Measurements from ENCODE around the gene DDX42. TPM values are rescaled to one million over a fixed set of nuclear protein-coding genes. Genes with fewer than 3 reads are reported as not detected.

DDX42 gene
- total and polyA plus RNA-seq, 8 donors = 42.7 to 346 (median 186) TPM

DNA sequence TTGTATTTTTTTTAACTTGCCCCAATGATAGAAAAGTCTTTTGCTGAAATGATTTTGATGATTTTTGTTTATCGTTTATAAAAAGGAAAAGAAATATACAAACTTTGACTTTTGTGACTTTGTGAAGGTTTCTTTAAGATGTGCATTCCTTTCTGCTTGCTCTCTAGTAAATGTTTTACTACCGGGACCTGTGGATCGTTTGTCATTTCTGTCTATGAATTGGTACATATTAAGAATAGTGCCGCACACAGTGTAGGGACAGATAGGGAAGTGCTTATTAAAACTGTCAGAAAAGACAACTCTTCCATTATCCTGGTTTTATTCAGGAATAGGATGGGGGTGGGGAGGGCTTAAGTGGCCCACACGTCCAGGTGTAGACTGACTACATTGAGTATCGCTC, 45.2 kb downstream of the DDX42 start:
- Histone ChIP-seq H3K9me3 (no peaks in the 10 kb centered on the region), H3K27me3 (no peaks in the 10 kb centered on the region), H3K36me3 (peaks cover 93 to 100% (median 100%) of the 10 kb centered on the region in 4 donors), H3K27ac (peak overlapping the region in 4 of 5 donors; percentile 10 to 72 (median 32)), H3K4me3 (no peak overlapping the region), H3K4me1 (peaks cover 0 to 14% (median 6%) of the 10 kb centered on the region in 4 donors)
- 41 to 52% (median 45%) methylated on average over 6 of the region's 6 CpGs for WGBS, 5 donors
- DNase-seq = no peak
- intact Hi-C loops (cut with DNase I; ENCODE audit: low total_unique reads) = no loop called here
- TF ChIP-seq, protein P1, sequence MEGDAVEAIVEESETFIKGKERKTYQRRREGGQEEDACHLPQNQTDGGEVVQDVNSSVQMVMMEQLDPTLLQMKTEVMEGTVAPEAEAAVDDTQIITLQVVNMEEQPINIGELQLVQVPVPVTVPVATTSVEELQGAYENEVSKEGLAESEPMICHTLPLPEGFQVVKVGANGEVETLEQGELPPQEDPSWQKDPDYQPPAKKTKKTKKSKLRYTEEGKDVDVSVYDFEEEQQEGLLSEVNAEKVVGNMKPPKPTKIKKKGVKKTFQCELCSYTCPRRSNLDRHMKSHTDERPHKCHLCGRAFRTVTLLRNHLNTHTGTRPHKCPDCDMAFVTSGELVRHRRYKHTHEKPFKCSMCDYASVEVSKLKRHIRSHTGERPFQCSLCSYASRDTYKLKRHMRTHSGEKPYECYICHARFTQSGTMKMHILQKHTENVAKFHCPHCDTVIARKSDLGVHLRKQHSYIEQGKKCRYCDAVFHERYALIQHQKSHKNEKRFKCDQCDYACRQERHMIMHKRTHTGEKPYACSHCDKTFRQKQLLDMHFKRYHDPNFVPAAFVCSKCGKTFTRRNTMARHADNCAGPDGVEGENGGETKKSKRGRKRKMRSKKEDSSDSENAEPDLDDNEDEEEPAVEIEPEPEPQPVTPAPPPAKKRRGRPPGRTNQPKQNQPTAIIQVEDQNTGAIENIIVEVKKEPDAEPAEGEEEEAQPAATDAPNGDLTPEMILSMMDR (IDR thresholded peaks at IDR 0.05) = no peak
- TF ChIP-seq POLR2AphosphoS5 (IDR thresholded peaks at IDR 0.05) (no peak), EP300 (IDR thresholded peaks at IDR 0.05) (no peak), POLR2A (IDR thresholded peaks at IDR 0.05) (no peak)

DNA sequence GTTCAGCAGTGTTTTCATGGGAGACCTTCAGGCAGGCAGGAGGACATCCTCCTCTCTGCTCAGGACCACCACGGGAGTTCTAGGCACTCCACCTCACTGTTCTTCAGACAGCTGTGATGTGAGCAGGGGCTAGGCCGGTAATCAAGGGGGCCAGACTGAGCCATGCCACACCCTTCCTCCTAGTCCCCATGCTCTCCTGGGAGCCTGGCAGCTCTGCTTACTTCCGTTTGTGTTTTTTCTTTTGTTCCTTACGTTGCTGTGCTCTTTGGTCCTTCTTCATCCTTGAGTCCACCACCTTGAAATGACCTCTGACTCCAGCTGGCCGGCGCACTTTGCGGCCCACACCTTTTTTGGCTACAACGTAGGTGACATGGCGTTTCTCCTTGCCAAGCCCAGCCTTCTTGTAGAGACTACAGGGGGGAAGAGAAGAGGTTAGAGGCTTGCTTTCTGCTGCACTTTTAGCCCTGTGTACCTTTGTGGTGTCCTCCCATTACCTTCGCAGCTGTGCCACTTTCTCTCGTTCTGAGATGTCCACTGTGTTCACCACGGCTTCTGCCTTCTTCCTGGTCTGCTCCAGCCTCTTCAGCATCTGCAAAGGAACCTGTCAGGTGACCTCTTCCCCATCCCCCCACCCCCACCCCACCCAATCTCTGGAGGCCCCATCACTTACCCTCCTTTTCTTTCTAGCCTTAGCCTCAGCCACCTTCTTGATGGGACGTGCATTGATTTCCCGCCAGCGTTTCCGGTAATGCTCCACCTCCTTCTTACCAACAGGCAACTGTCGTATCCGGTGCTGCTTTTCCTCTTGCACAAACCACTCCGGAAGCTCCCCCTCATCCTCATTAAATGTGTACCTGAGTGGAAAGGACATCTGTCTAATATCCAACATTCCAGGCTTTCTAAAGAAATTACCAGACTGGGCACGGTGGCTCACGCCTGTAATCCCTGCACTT, 45.9 kb downstream of the DDX42 start:
- Histone ChIP-seq H3K4me3 (no peak overlapping the region), H3K27ac (peak overlapping the region; percentile 1 to 72 (median 22)), H3K27me3 (no peaks in the 10 kb centered on the region), H3K36me3 (peaks cover 96 to 100% (median 100%) of the 10 kb centered on the region in 4 donors), H3K9me3 (no peaks in the 10 kb centered on the region), H3K4me1 (peaks cover 0 to 14% (median 6%) of the 10 kb centered on the region in 4 donors)
- WGBS, 5 donors = 52 to 65% (median 57%) methylated on average over 21 of the region's 21 CpGs
- no peak for DNase-seq
- intact Hi-C loops (cut with DNase I; ENCODE audit: low total_unique reads) = no loop called here
- TF ChIP-seq EP300 (IDR thresholded peaks at IDR 0.05) (no peak), POLR2A (IDR thresholded peaks at IDR 0.05) (no peak)

DNA sequence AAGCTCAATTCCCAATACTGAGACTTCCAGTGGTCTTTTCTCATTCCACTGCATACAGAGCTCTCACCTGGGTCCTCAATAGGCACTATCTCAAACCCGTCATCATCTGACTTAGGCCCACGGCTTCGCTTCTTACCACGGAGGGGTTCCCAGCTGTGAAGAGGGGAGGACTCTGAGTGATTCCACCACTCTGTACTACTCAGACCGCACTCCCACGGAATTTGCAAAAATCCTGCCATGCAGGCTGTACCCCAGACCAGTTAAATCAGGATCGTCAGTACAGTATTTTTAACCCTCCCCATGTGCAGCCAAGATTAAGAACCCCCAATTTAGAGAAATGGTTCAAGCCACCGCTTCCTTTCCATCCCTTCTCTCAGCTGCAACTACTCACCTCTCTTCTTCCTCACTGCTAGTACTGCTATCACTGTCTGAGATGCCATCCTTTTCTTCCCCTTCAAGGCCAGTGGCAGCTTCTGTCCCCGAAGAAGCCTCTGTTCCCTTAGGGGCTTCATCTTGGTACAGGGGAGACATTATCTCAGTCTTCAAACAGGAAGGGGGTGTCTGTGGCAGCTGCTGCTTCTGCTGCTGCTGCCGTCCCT, 47.1 kb downstream of the DDX42 start:
- Histone ChIP-seq H3K27ac (no peak overlapping the region), H3K27me3 (no peaks in the 10 kb centered on the region), H3K4me1 (peaks cover 10 to 23% (median 15%) of the 10 kb centered on the region in 4 donors), H3K36me3 (peaks cover 92 to 99% (median 97%) of the 10 kb centered on the region in 4 donors), H3K9me3 (no peaks in the 10 kb centered on the region), H3K4me3 (no peak overlapping the region)
- intact Hi-C loops (cut with DNase I; ENCODE audit: low total_unique reads) = no loop called here
- 87 to 89% (median 88%) methylated on average over 10 of the region's 10 CpGs for WGBS, 5 donors
- no peak for DNase-seq
- TF ChIP-seq POLR2A (IDR thresholded peaks at IDR 0.05) = no peak

DNA sequence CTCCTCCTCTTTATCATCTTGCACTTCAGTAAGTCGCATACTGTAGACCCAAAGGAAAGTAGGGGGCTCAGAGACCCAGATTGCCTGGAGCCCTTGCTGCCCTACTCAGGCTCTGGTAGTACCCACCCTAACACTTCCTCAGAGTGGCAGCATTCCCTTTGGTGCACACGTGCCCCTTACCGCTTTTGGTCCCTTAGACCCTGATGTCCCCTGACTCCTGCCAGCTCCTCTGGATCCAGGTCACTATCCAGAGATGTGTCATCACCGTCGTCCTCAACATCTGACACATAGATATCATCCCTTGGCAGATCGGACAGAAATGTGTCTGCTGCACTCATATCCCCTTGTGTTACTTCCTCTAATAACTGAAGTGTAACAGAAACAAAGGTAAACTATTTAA, 47.8 kb downstream of the DDX42 start:
- no peak for DNase-seq
- intact Hi-C loops (cut with DNase I; ENCODE audit: low total_unique reads) = no loop called here
- WGBS, 5 donors = 72 to 85% (median 79%) methylated on average over 6 of the region's 6 CpGs
- no peaks in the 10 kb centered on the region for H3K9me3 ChIP-seq
- TF ChIP-seq POLR2AphosphoS5 (IDR thresholded peaks at IDR 0.05) (no peak), EP300 (IDR thresholded peaks at IDR 0.05) (no peak), POLR2A (IDR thresholded peaks at IDR 0.05) (no peak)
- TF ChIP-seq, protein P1 (IDR thresholded peaks at IDR 0.05) = no peak
- peaks cover 15 to 28% (median 21%) of the 10 kb centered on the region in 4 donors for H3K4me1 ChIP-seq
- peaks cover 85 to 91% (median 89%) of the 10 kb centered on the region in 4 donors for H3K36me3 ChIP-seq
- no peak overlapping the region for H3K27ac ChIP-seq
- no peak overlapping the region for H3K4me3 ChIP-seq
- no peaks in the 10 kb centered on the region for H3K27me3 ChIP-seq

DNA sequence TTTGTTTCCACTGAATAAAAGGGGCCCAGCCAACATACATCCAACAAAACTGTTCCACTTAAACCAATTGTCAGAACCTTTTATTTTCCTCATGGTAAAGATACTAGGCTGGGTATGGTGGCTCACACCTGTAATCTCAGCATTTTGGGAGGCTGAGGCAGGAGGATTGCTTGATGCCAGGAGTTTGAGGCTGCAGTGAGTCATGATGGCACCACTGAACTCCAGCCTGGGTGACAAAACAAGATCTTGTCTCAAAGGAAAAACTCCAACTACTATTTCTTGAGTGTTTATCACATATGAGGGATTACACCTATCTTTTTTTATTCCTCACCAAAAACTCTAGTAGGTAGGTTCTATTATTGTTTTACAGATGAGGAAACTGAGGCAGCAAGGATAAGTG, 48.6 kb downstream of the DDX42 start:
- Histone ChIP-seq H3K4me1 (peaks cover 15 to 28% (median 21%) of the 10 kb centered on the region in 4 donors), H3K4me3 (no peak overlapping the region), H3K36me3 (peaks cover 78 to 84% (median 82%) of the 10 kb centered on the region in 4 donors), H3K9me3 (no peaks in the 10 kb centered on the region), H3K27me3 (no peaks in the 10 kb centered on the region), H3K27ac (no peak overlapping the region)
- intact Hi-C loops (cut with DNase I; ENCODE audit: low total_unique reads) = no loop called here
- no peak for DNase-seq
- TF ChIP-seq POLR2A (IDR thresholded peaks at IDR 0.05) (no peak), EP300 (IDR thresholded peaks at IDR 0.05) (no peak), POLR2AphosphoS5 (IDR thresholded peaks at IDR 0.05) (no peak)
- TF ChIP-seq, protein P1 (IDR thresholded peaks at IDR 0.05) = no peak
